Fibroblast of lung (primary cell): ENCODE data around the gene SPATA33. TPM values are rescaled to one million over a fixed set of nuclear protein-coding genes. Genes with fewer than 3 reads are reported as not detected.

Experiments used
- DNase-seq, 2 donors: peaks; one replicate each; pipeline versions ENCODE4 v3.0.0 to v3.0.0-alpha.2; 2010; ENCODE audit warnings: low read depth in 2 of 2
- H2AFZ ChIP-seq: 2 replicates; pipeline ENCODE4 v1.5.1; 2012; ENCODE audit warnings: low read length, control low read depth, inconsistent platforms
- H3K27ac ChIP-seq: 2 replicates; pipeline ENCODE4 v1.5.1; 2011; ENCODE audit warnings: low read length, control low read depth; ENCODE audit not compliant: insufficient read depth
- H3K27me3 ChIP-seq: 2 replicates; pipeline ENCODE4 v1.5.1; 2011; ENCODE audit warnings: mild to moderate bottlenecking, low read length; ENCODE audit not compliant: control insufficient read depth, insufficient read depth
- H3K36me3 ChIP-seq: 2 replicates; pipeline ENCODE4 v1.5.1; 2011; ENCODE audit warnings: low read length; ENCODE audit not compliant: control insufficient read depth, insufficient read depth
- H3K4me1 ChIP-seq: 2 replicates; pipeline ENCODE4 v1.5.1; 2011; ENCODE audit warnings: low read length; ENCODE audit not compliant: control insufficient read depth, insufficient read depth; ENCODE audit errors: extremely low read depth
- H3K4me2 ChIP-seq: 2 replicates; pipeline ENCODE4 v1.5.1; 2011; ENCODE audit warnings: low read length, control low read depth; ENCODE audit not compliant: insufficient read depth; ENCODE audit errors: extremely low read depth
- H3K4me3 ChIP-seq, 4 experiments: fragments of 200-600 bp in 1 of 4; sonication (generic) in 1 of 4; replicated peaks in 1 of 4; 2 replicates each; pipeline ENCODE4 v1.5.1; 2011 to 2016; ENCODE audit warnings: low read length in 4 of 4, low read depth in 3 of 4, mild to moderate bottlenecking in 3 of 4, control low read depth in 2 of 4, inconsistent platforms in 1 of 4, mixed read lengths in 1 of 4; ENCODE audit not compliant: insufficient read depth in 1 of 4; ENCODE audit errors: control extremely low read depth in 1 of 4
- H3K79me2 ChIP-seq: 2 replicates; pipeline ENCODE4 v1.5.1; 2012; ENCODE audit warnings: mild to moderate bottlenecking, low read length, inconsistent platforms; ENCODE audit not compliant: control insufficient read depth, insufficient read depth
- H3K9ac ChIP-seq: 2 replicates; pipeline ENCODE4 v1.5.1; 2011; ENCODE audit warnings: mild to moderate bottlenecking, low read length, control low read depth; ENCODE audit not compliant: insufficient read depth
- H3K9me3 ChIP-seq: 2 replicates; pipeline ENCODE4 v1.5.1; 2012; ENCODE audit warnings: low read depth, low read length; ENCODE audit not compliant: control insufficient read depth, insufficient read depth
- H4K20me1 ChIP-seq: 2 replicates; pipeline ENCODE4 v1.5.1; 2011; ENCODE audit warnings: low read length; ENCODE audit not compliant: control insufficient read depth, insufficient read depth; ENCODE audit errors: extremely low read depth
- CTCF ChIP-seq, 2 donors: IDR thresholded peaks in 1 of 2; conservative IDR thresholded peaks in 1 of 2; 1 replicate in 1 of 2; 2 replicates in 1 of 2; pipeline ENCODE4 v1.5.1; 2011 to 2012; ENCODE audit warnings: low read length in 2 of 2, control low read depth in 1 of 2, inconsistent platforms in 1 of 2, low read depth in 1 of 2, mild to moderate bottlenecking in 1 of 2
- EZH2 ChIP-seq: IDR thresholded peaks from 2 replicates; pipeline ENCODE4 v1.5.1; 2012; ENCODE audit warnings: low read length, control low read depth, mild to moderate bottlenecking; ENCODE audit errors: missing control alignments
- polyA plus RNA-seq, 2 donors: library from polyadenylated mRNA; depleted of rRNA in 1 of 2; stranded (reverse) in 1 of 2; unstranded in 1 of 2; fragments of >200 nt; gene quantifications; 2 replicates each; pipeline ENCODE4 v1.2.1, GENCODE V29; 2011 to 2012; ENCODE audit warnings: missing spikeins in 1 of 2
- total RNA-seq: library from RNA; depleted of rRNA; stranded (reverse); fragments of >200 nt; gene quantifications from 2 replicates; pipeline ENCODE4 v1.2.1, GENCODE V29; 2014

Gene SPATA33
- total and polyA plus RNA-seq, 2 donors (not counting 1 experiment from before 2014, with no cell fraction given), result 2.0 to 2.8 TPM

DNA sequence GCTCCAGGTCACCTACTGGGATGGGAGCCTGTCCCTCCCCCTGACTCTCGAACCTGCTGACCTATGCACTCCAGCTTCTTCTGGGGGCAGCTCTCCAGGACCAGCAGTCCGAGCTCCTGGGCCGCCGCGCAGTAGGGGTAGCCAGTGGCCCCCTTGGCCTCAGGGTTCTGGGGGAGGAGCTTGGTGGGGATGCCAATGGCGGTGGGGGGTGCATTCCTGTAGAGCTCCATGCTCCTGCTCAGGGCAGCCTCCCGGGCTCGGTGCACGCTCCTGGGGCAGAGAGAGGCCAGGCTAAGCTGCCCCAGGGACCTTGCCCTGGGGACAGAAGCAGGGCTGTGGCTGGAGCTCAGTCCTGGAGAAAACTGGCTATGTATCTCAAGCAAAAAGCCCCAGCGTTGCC is 51.5 kb downstream of the SPATA33 start:
- Histone ChIP-seq H3K4me1 (peaks cover 2% of the 10 kb centered on the region), H2AFZ (no peak overlapping the region), H3K9me3 (no peaks in the 10 kb centered on the region), H3K79me2 (no peaks in the 10 kb centered on the region), H3K27ac (no peak overlapping the region), H4K20me1 (no peaks in the 10 kb centered on the region), H3K27me3 (no peaks in the 10 kb centered on the region), H3K9ac (no peak overlapping the region), H3K36me3 (peaks cover 4% of the 10 kb centered on the region), H3K4me3 (no peak overlapping the region), H3K4me2 (no peak overlapping the region)
- TF ChIP-seq CTCF (conservative IDR thresholded peaks at IDR 0.05 in 1 of 2, IDR thresholded peaks at IDR 0.05 in 1 of 2; ENCODE audit: low read depth in 1 of 2, low read length in 2 of 2), result no peak
- TF ChIP-seq EZH2, result no peak
- no peak for DNase-seq

- Histone ChIP-seq H3K27me3 (no peaks in the 10 kb centered on the region), H3K4me2 (no peak overlapping the region), H4K20me1 (no peaks in the 10 kb centered on the region), H3K4me3 (no peak overlapping the region), H3K36me3 (peaks cover 4% of the 10 kb centered on the region), H3K79me2 (no peaks in the 10 kb centered on the region), H3K4me1 (peaks cover 2% of the 10 kb centered on the region), H3K27ac (no peak overlapping the region), H2AFZ (no peak overlapping the region), H3K9me3 (no peaks in the 10 kb centered on the region), H3K9ac (no peak overlapping the region)
- DNase-seq, result no peak
- TF ChIP-seq EZH2, result no peak
- TF ChIP-seq CTCF (conservative IDR thresholded peaks at IDR 0.05 in 1 of 2, IDR thresholded peaks at IDR 0.05 in 1 of 2; ENCODE audit: low read depth in 1 of 2, low read length in 2 of 2), result no peak
Measured at GRCh38 chr16:89709716-89710432, 52.2 kb downstream of the SPATA33 start.

DNA sequence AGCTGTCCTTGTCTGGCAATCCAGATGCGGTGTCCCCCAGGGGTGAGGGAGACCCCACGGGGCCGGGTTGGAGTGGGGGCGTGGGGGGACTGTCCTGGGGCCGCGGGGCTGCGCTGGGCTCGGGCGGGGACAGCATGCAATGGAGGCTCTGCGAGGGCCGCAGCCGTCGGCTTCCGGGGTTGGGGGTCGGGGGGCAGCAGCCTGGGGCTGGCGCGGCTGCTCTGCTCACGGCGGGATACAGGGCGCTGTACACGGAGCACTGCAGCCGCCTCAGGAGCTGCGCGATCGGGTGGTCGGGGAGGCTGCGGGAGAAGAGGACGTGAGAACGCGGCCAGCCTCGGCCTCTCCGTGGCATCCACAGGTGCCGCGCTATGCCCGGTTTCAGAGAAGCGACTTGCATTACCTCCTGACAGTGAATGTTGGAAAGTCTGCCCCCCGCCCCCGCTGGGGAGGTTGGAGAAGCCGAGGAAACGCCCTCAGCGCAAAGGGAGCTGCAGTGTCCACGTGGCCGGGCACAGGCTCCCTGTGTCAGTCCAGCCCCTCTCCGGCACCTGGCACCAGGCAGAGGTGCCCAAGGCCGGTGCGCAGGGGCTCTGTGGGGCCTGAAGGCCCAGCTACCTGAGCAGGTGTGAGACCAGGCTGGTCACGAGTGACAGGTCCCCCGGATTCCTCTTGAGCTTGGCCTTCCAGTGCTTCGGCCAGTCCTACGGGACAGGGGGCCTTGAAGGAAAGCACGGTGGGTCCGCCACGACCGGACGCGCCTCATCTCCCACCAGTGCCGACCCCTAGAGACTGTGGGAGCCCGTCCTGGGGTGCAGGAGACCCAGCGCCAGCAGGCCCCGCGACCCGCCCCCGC is 53.3 kb downstream of the SPATA33 start:
- Histone ChIP-seq H4K20me1 (no peaks in the 10 kb centered on the region), H3K4me1 (peaks cover 1% of the 10 kb centered on the region), H3K36me3 (peaks cover 4% of the 10 kb centered on the region), H3K79me2 (no peaks in the 10 kb centered on the region), H3K27ac (no peak overlapping the region), H3K9ac (no peak overlapping the region), H3K4me3 (no peak overlapping the region), H2AFZ (no peak overlapping the region), H3K27me3 (no peaks in the 10 kb centered on the region), H3K9me3 (no peaks in the 10 kb centered on the region), H3K4me2 (no peak overlapping the region)
- no peak for TF ChIP-seq EZH2
- TF ChIP-seq CTCF (conservative IDR thresholded peaks at IDR 0.05 in 1 of 2, IDR thresholded peaks at IDR 0.05 in 1 of 2; ENCODE audit: low read depth in 1 of 2, low read length in 2 of 2), result no peak
- no peak for DNase-seq
